Activated T-helper 1 cell treated with anti-CD3 and anti-CD28 coated beads, Interleukin-2, amount 50 U/mL, for 16 hours (primary cell): ENCODE data around the gene NDEL1.

Experiments used
- DNase-seq, 2 donors: peaks; one replicate each; pipeline ENCODE4 v3.0.0-alpha.2; 2020; ENCODE audit warnings: low read depth in 1 of 2, low spot score in 1 of 2

NDEL1 gene

DNA sequence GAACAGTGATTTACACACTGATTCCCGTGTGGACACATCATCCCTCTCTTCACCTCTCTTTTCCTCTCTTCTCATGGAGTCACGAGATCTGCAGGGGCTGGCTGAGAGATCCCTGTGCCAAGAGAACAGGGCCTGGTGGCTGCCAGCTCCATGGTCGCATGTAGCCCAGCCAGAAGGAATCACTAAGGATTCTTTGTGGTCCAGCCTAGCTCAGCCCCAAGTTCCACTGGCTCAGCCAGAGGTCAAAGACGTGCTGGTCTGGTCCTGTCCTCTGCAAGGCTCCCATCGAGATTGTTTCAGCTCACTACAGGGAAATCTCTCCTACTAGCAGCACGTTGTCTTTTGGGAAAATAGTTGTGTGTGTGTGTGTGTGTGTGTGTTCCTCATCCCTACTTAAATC is 66.4 kb downstream of the NDEL1 start:
- DNase-seq, result no peak

- no peak for DNase-seq
These were observed 67.7 kb downstream of the NDEL1 start for GRCh38 chr17:8503368-8503767.

- no peak for DNase-seq
These were observed 68.1 kb downstream of the NDEL1 start for GRCh38 chr17:8503807-8504206.

- DNase-seq, result no peak
These were observed 69.0 kb downstream of the NDEL1 start for GRCh38 chr17:8504460-8505207.

- no peak for DNase-seq
These were observed 70.5 kb downstream of the NDEL1 start for GRCh38 chr17:8506145-8506544.

GRCh38 chr17:8514801-8515200 is 79.1 kb downstream of the NDEL1 start:
- no peak for DNase-seq
